ENCODE measurements around the gene CD177. TPM values are rescaled to one million over a fixed set of nuclear protein-coding genes. Genes with fewer than 3 reads are reported as not detected.

The CD177 gene
- total and polyA plus RNA-seq, 2 of the 8 experiments (the other 6 are each of a cell fraction or from before 2014, with no cell fraction given) = 3.4 to 10.0 TPM

DNA sequence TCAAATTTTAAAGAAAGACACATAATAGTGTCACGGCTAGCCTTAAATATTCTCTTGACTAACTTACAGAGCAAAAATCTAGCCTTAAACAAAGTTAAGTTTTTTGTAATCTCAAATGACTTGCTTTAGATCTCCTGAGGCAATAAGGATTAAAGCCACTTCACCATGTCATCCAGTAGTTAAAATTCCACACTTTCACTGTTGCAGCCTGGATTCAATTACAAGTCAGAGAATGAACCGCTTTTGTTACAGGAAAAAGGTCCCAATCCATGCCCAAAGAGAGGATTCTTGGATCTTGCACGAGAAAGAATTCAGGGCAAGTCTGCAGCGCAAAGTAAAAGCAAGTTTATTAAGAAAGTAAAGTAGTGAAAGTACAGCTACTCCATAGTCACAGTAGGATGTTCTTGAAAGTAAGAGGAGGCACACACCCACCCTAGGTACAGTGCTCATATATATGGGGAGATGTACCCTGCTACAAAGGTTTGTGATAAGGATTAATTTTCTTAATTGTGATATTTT, 34.6 kb upstream of the CD177 start:
- Histone ChIP-seq H2BK12ac (ENCODE audit: low read depth, low read length) (no peak overlapping the region), H3K18ac (ENCODE audit: extremely low read depth, low read length) (no peak overlapping the region), H4K8ac (ENCODE audit: extremely low read depth, insufficient read depth, low read length) (no peak overlapping the region), H2AFZ (ENCODE audit: low read length) (no peak overlapping the region), H3K27me3 (replicated peaks in 1 of 4; ENCODE audit: control insufficient read depth in 3 of 4, extremely low read depth in 1 of 4, insufficient read depth in 3 of 4, low read length in 3 of 4) (no peaks in the 10 kb centered on the region), H2BK5ac (ENCODE audit: low read depth, low read length) (no peak overlapping the region), H4K5ac (ENCODE audit: insufficient read length, low read depth, low read length) (no peak overlapping the region), H3K4ac (replicated peaks; ENCODE audit: insufficient read length, low read depth, low read length) (no peak overlapping the region), H2BK15ac (ENCODE audit: low read length) (no peak overlapping the region), H3K4me3 (ENCODE audit: extremely low read depth in 1 of 4, insufficient read depth in 2 of 4, low read depth in 3 of 4, low read length in 4 of 4) (no peak overlapping the region), H3K79me1 (ENCODE audit: low read depth, low read length) (no peaks in the 10 kb centered on the region), H3K23ac (ENCODE audit: insufficient read length) (no peak overlapping the region), H3K4me1 (replicated peaks in 1 of 4; ENCODE audit: control insufficient read depth in 3 of 4, insufficient read depth in 4 of 4, low read length in 3 of 4) (peaks cover 0 to 3% (median under 1%) of the 10 kb centered on the region in 4 experiments; a peak in 2 of 7 replicates), H2AK5ac (ENCODE audit: low read depth, low read length) (no peak overlapping the region), H2BK120ac (replicated peaks; ENCODE audit: low read depth, low read length) (no peak overlapping the region), H3K9ac (replicated peaks in 1 of 4; ENCODE audit: extremely low read depth in 1 of 4, low read depth in 3 of 4, low read length in 3 of 4) (no peak overlapping the region), H3K9me3 (ENCODE audit: insufficient read depth in 2 of 2, low read depth in 1 of 2, low read length in 1 of 2) (peaks cover 0 to 5% of the 10 kb centered on the region in 2 experiments; a peak in 1 of 4 replicates), H2BK20ac (ENCODE audit: low read length) (no peak overlapping the region), H3K23me2 (ENCODE audit: low read depth, low read length) (no peaks in the 10 kb centered on the region), H3K79me2 (ENCODE audit: control insufficient read depth in 1 of 2, insufficient read depth in 2 of 2, low read length in 2 of 2) (no peaks in the 10 kb centered on the region), H3K56ac (replicated peaks; ENCODE audit: insufficient read length, low read depth, low read length) (no peak overlapping the region), H3K36me3 (ENCODE audit: control insufficient read depth in 2 of 4, insufficient read depth in 4 of 4, low read length in 3 of 4) (no peaks in the 10 kb centered on the region), H3K4me2 (ENCODE audit: insufficient read depth in 1 of 2, low read depth in 2 of 2, low read length in 2 of 2) (no peak overlapping the region), H4K20me1 (replicated peaks in 1 of 2; ENCODE audit: control insufficient read depth in 1 of 2, insufficient read depth in 2 of 2, low read length in 2 of 2) (no peaks in the 10 kb centered on the region), H3K27ac (ENCODE audit: low read depth, low read length) (no peak overlapping the region), H3K14ac (ENCODE audit: insufficient read length) (no peak overlapping the region), H4K91ac (replicated peaks; ENCODE audit: insufficient read length, low read length) (no peak overlapping the region)
- WGBS, 2 experiments (ENCODE audit: extremely low coverage in 1 of 2, insufficient coverage in 1 of 2, insufficient read length in 1 of 2, insufficient replicate concordance in 2 of 2, low coverage in 1 of 2, low lambda C conversion rate in 2 of 2, missing lambda C conversion rate in 1 of 2) = 87% methylated on average over 4 of the region's 4 CpGs; no CpG with 5 or more reads in 1 of the 2 experiments
- DNase-seq (ENCODE audit: low read depth in 1 of 2, low spot score in 2 of 2) (no peak), FAIRE-seq (no peak)
- CTCF ChIA-PET (ENCODE audit: partially characterized antibody) = interaction anchor here (0.7 to 1.3 kb wide), 2 partner anchors 107 to 108 kb away, joined by 3 to 5 read pairs; no protein-coding TSS in a partner anchor
- POLR2A ChIA-PET (ENCODE audit: partially characterized antibody) = no interaction called here
- TF ChIP-seq CHD2 (IDR thresholded peaks at IDR 0.05; ENCODE audit: low read length) (no peak), SIN3A (conservative IDR thresholded peaks at IDR 0.05 in 1 of 2, IDR thresholded peaks at IDR 0.05 in 1 of 2; ENCODE audit: low read depth in 1 of 2, low read length in 2 of 2) (no peak), SP1 (IDR thresholded peaks at IDR 0.05; ENCODE audit: low read depth, low read length) (no peak), ASH2L (IDR thresholded peaks at IDR 0.05; ENCODE audit: low read length) (no peak), GABPA (IDR thresholded peaks at IDR 0.05; ENCODE audit: borderline replicate concordance, insufficient read depth, low read length) (no peak), TAF7 (optimal IDR thresholded peaks at IDR 0.05; ENCODE audit: borderline replicate concordance, low read depth, low read length) (no peak), EP300 (IDR thresholded peaks at IDR 0.05; ENCODE audit: borderline replicate concordance in 1 of 2, low read depth in 2 of 2, low read length in 2 of 2) (no peak), RXRA (IDR thresholded peaks at IDR 0.05; ENCODE audit: insufficient read depth, low read depth, low read length) (no peak), KDM1A (IDR thresholded peaks at IDR 0.05; ENCODE audit: borderline replicate concordance, low read length) (no peak), HDAC6 (IDR thresholded peaks at IDR 0.05; ENCODE audit: low read depth, low read length) (no peak), POU5F1 (IDR thresholded peaks at IDR 0.05; ENCODE audit: low read depth, low read length) (no peak), CBX5 (IDR thresholded peaks at IDR 0.05; ENCODE audit: low read depth, low read length) (no peak)
- TF ChIP-seq, protein P1, sequence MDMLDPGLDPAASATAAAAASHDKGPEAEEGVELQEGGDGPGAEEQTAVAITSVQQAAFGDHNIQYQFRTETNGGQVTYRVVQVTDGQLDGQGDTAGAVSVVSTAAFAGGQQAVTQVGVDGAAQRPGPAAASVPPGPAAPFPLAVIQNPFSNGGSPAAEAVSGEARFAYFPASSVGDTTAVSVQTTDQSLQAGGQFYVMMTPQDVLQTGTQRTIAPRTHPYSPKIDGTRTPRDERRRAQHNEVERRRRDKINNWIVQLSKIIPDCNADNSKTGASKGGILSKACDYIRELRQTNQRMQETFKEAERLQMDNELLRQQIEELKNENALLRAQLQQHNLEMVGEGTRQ (IDR thresholded peaks at IDR 0.05; ENCODE audit: low read length) = no peak
